ENCODE data around the gene GPRIN3. TPM values are rescaled to one million over a fixed set of nuclear protein-coding genes. Genes with fewer than 3 reads are reported as not detected.

GPRIN3 gene
- total and polyA plus RNA-seq, 2 experiments from 2014 or later, result 0.74 to 3.2 TPM

- no peak for TF ChIP-seq ZNF462 (CRISPR knock-in tag; IDR thresholded peaks at IDR 0.05)
- TF ChIP-seq EZH2phosphoT487 (IDR thresholded peaks at IDR 0.05; ENCODE audit: unreplicated experiment), result no peak
These were observed 77.3 kb downstream of the GPRIN3 start (continued) for GRCh38 chr4:89230271-89230670.

- Histone ChIP-seq H3K4me1 (ENCODE audit: insufficient read depth) (no peaks in the 10 kb centered on the region), H3K4me3 (no peak overlapping the region), H2AFZ (peak overlapping the region; percentile 21; the same call in 1 of the 2 replicates), H3K27me3 (ENCODE audit: insufficient read depth) (no peaks in the 10 kb centered on the region), H4K20me1 (replicated peaks; ENCODE audit: insufficient read depth) (no peaks in the 10 kb centered on the region), H3K9me2 (ENCODE audit: insufficient read depth) (no peaks in the 10 kb centered on the region), H3F3A (replicated peaks; ENCODE audit: low read depth) (no peaks in the 10 kb centered on the region), H3K4me2 (no peak overlapping the region), H3K79me2 (replicated peaks; ENCODE audit: insufficient read depth) (no peaks in the 10 kb centered on the region), H3K27ac (ENCODE audit: low read depth) (no peak overlapping the region), H3K36me3 (ENCODE audit: insufficient read depth) (no peaks in the 10 kb centered on the region)
- Mint-ChIP-seq H3K4me3 (no peak overlapping the region), H3K36me3 (ENCODE audit: low read depth) (no peaks in the 10 kb centered on the region), H3K9me3 (no peaks in the 10 kb centered on the region; the same call in 2 of the 3 replicates), H3K27me3 (ENCODE audit: insufficient read depth, low read depth, poor library complexity) (no peaks in the 10 kb centered on the region), H3K4me1 (no peaks in the 10 kb centered on the region), H3K27ac (no peak overlapping the region)
- DNase-seq (ENCODE audit: low spot score) (peak; percentile 95), ATAC-seq (peak; percentile 100)
- TF ChIP-seq NANOG (IDR thresholded peaks at IDR 0.05; ENCODE audit: borderline replicate concordance), result no peak
- TF ChIP-seq CTCF (conservative IDR thresholded peaks at IDR 0.05; ENCODE audit: low read depth in 2 of 2), result peak; percentile 88 to 96
These were observed 80.7 kb downstream of the GPRIN3 start for GRCh38 chr4:89226665-89227574.

Measured in GM23338 (cell line).